ENCODE data around the gene RIC8B.
A peak's percentile ranks its signal among the peaks of the same experiment; 100 is the strongest.

RIC8B gene

GRCh38 chr12:106878804-106879203, 104.3 kb downstream of the RIC8B start:
- DNase-seq: peak; percentile 76

GRCh38 chr12:106879612-106880011, 105.1 kb downstream of the RIC8B start:
- no peak for DNase-seq

GRCh38 chr12:106883426-106883825, 108.9 kb downstream of the RIC8B start:
- no peak for DNase-seq

- DNase-seq: no peak
These were observed 110.5 kb downstream of the RIC8B start for GRCh38 chr12:106885026-106885425.

- DNase-seq: no peak
These were observed 111.2 kb downstream of the RIC8B start for GRCh38 chr12:106885541-106886249.

GRCh38 chr12:106886932-106887331, 112.5 kb downstream of the RIC8B start:
- no peak for DNase-seq

GRCh38 chr12:106888348-106888970, 114.0 kb downstream of the RIC8B start:
- no peak for DNase-seq

GRCh38 chr12:106889326-106889725, 114.8 kb downstream of the RIC8B start:
- no peak for DNase-seq

- DNase-seq: no peak
These were observed 115.6 kb downstream of the RIC8B start for GRCh38 chr12:106889950-106890626.

GRCh38 chr12:106892075-106892474, 117.6 kb downstream of the RIC8B start:
- DNase-seq: no peak

- no peak for DNase-seq
These were observed 119.0 kb downstream of the RIC8B start for GRCh38 chr12:106893451-106893850.

- no peak for DNase-seq
These were observed 120.3 kb downstream of the RIC8B start for GRCh38 chr12:106894774-106895173.

GRCh38 chr12:106896603-106897002, 122.1 kb downstream of the RIC8B start:
- DNase-seq: no peak

- no peak for DNase-seq
These were observed 122.6 kb downstream of the RIC8B start for GRCh38 chr12:106897082-106897481.

- no peak for DNase-seq
These were observed 123.8 kb downstream of the RIC8B start for GRCh38 chr12:106897981-106898901.

- DNase-seq: no peak
These were observed 126.1 kb downstream of the RIC8B start for GRCh38 chr12:106900554-106900953.

GRCh38 chr12:106901276-106901675, 126.8 kb downstream of the RIC8B start:
- DNase-seq: no peak

- no peak for DNase-seq
These were observed 127.6 kb downstream of the RIC8B start for GRCh38 chr12:106902053-106902452.

GRCh38 chr12:106903241-106903945, 128.9 kb downstream of the RIC8B start:
- DNase-seq: peak; percentile 67

GRCh38 chr12:106906715-106907114, 132.2 kb downstream of the RIC8B start:
- no peak for DNase-seq

GRCh38 chr12:106907411-106907810, 132.9 kb downstream of the RIC8B start:
- DNase-seq: no peak

GRCh38 chr12:106907846-106908245, 133.4 kb downstream of the RIC8B start:
- DNase-seq: no peak
